ENCODE measurements around the gene FOXK2. TPM values are rescaled to one million over a fixed set of nuclear protein-coding genes. Genes with fewer than 3 reads are reported as not detected.

FOXK2 gene
- total and polyA plus RNA-seq, 2 donors (not counting 1 experiment from before 2014, with no cell fraction given), result 19.7 to 62.7 TPM

GRCh38 chr17:82623707-82624106 lies 104.2 kb downstream of the FOXK2 start:
- Histone ChIP-seq H3K4me1 (ENCODE audit: control insufficient read depth in 2 of 2, insufficient read depth in 2 of 2, low read length in 2 of 2) (no peaks in the 10 kb centered on the region), H3K4me2 (replicated peaks; ENCODE audit: low read depth, low read length, poor library complexity, severe bottlenecking) (no peak overlapping the region), H3K9me3 (ENCODE audit: control extremely low read depth in 1 of 3, control insufficient read depth in 2 of 3, insufficient read depth in 1 of 3, low read length in 2 of 3) (no peaks in the 10 kb centered on the region), H3K79me2 (ENCODE audit: control insufficient read depth, insufficient read depth, low read length) (no peaks in the 10 kb centered on the region), H2AFZ (ENCODE audit: insufficient read depth, low read depth, low read length, poor library complexity, severe bottlenecking) (no peak overlapping the region), H3K9ac (ENCODE audit: low read length) (no peak overlapping the region), H4K20me1 (ENCODE audit: control insufficient read depth, insufficient read depth, low read length, poor library complexity, severe bottlenecking) (peaks cover 2% of the 10 kb centered on the region), H3K27ac (ENCODE audit: low read length in 2 of 2) (no peak overlapping the region), H3K4me3 (ENCODE audit: control extremely low read depth in 1 of 5, extremely low read depth in 1 of 5, insufficient read depth in 1 of 5, low read depth in 2 of 5, low read length in 4 of 5) (no peak overlapping the region), H3K27me3 (replicated peaks in 1 of 4; ENCODE audit: control extremely low read depth in 1 of 4, control insufficient read depth in 3 of 4, insufficient read depth in 4 of 4, low read length in 3 of 4) (no peaks in the 10 kb centered on the region), H3K36me3 (replicated peaks in 1 of 2; ENCODE audit: control extremely low read depth in 1 of 2, control insufficient read depth in 1 of 2, extremely low read depth in 1 of 2, insufficient read depth in 2 of 2, low read length in 1 of 2) (peaks cover 0 to 79% of the 10 kb centered on the region in 2 experiments)
- ATAC-seq (ENCODE audit: low read depth) (no peak), DNase-seq (no peak)
- Mint-ChIP-seq H3K27ac (no peak overlapping the region), H3K4me1 (no peaks in the 10 kb centered on the region), H3K4me3 (no peak overlapping the region), H3K9me3 (ENCODE audit: insufficient read depth) (no peaks in the 10 kb centered on the region), H3K27me3 (no peaks in the 10 kb centered on the region)
- POLR2A ChIA-PET, result no interaction called here
- CTCF ChIA-PET, result no interaction called here
- WGBS (ENCODE audit: insufficient coverage), result 90% methylated on average over 15 of the region's 15 CpGs
- intact Hi-C loops (cut with micrococcal nuclease), result no loop called here
- TF ChIP-seq CTCF (IDR thresholded peaks at IDR 0.05) (no peak), EZH2 (IDR thresholded peaks at IDR 0.05; ENCODE audit: borderline replicate concordance, insufficient read depth, low read depth, low read length, poor library complexity, severe bottlenecking) (no peak)

GRCh38 chr17:82627405-82627804 lies 107.9 kb downstream of the FOXK2 start:
- ATAC-seq (ENCODE audit: low read depth), result no peak
- H3K4me3 ChIP-seq (ENCODE audit: control extremely low read depth in 1 of 5, extremely low read depth in 1 of 5, insufficient read depth in 1 of 5, low read depth in 2 of 5, low read length in 4 of 5), result no peak overlapping the region
- H4K20me1 ChIP-seq (ENCODE audit: control insufficient read depth, insufficient read depth, low read length, poor library complexity, severe bottlenecking), result peaks cover 37% of the 10 kb centered on the region
- ChIA-PET CTCF (no interaction called here), POLR2A (no interaction called here)
- H3K79me2 ChIP-seq (ENCODE audit: control insufficient read depth, insufficient read depth, low read length), result peaks cover 28% of the 10 kb centered on the region
- H2AFZ ChIP-seq (ENCODE audit: insufficient read depth, low read depth, low read length, poor library complexity, severe bottlenecking), result no peak overlapping the region
- no peak overlapping the region for H3K27ac ChIP-seq (ENCODE audit: low read length in 2 of 2)
- Mint-ChIP-seq H3K27ac (no peak overlapping the region), H3K9me3 (ENCODE audit: insufficient read depth) (no peaks in the 10 kb centered on the region), H3K4me3 (no peak overlapping the region), H3K27me3 (no peaks in the 10 kb centered on the region), H3K4me1 (no peaks in the 10 kb centered on the region)
- 98% methylated on average over 21 of the region's 21 CpGs for WGBS (ENCODE audit: insufficient coverage)
- no peak for DNase-seq
- H3K4me2 ChIP-seq (replicated peaks; ENCODE audit: low read depth, low read length, poor library complexity, severe bottlenecking), result no peak overlapping the region
- H3K36me3 ChIP-seq (replicated peaks in 1 of 2; ENCODE audit: control extremely low read depth in 1 of 2, control insufficient read depth in 1 of 2, extremely low read depth in 1 of 2, insufficient read depth in 2 of 2, low read length in 1 of 2), result peaks cover 0 to 67% of the 10 kb centered on the region in 2 experiments
- no peaks in the 10 kb centered on the region for H3K9me3 ChIP-seq (ENCODE audit: control extremely low read depth in 1 of 3, control insufficient read depth in 2 of 3, insufficient read depth in 1 of 3, low read length in 2 of 3)
- H3K4me1 ChIP-seq (ENCODE audit: control insufficient read depth in 2 of 2, insufficient read depth in 2 of 2, low read length in 2 of 2), result no peaks in the 10 kb centered on the region
- intact Hi-C loops (cut with micrococcal nuclease), result no loop called here
- no peak overlapping the region for H3K9ac ChIP-seq (ENCODE audit: low read length)
- no peaks in the 10 kb centered on the region for H3K27me3 ChIP-seq (replicated peaks in 1 of 4; ENCODE audit: control extremely low read depth in 1 of 4, control insufficient read depth in 3 of 4, insufficient read depth in 4 of 4, low read length in 3 of 4)
- no peak for TF ChIP-seq CTCF (IDR thresholded peaks at IDR 0.05)
- no peak for TF ChIP-seq EZH2 (IDR thresholded peaks at IDR 0.05; ENCODE audit: borderline replicate concordance, insufficient read depth, low read depth, low read length, poor library complexity, severe bottlenecking)

Data from B cell (primary cell).